HG02623 (cell line): ENCODE data around the gene CD72.

Source experiments
- ATAC-seq: cut with Tn5 transposase; IDR thresholded peaks from one replicate; pipeline ENCODE4 v1.9.1; 2021; ENCODE audit warnings: moderate library complexity; ENCODE audit not compliant: unreplicated experiment

Gene CD72

DNA sequence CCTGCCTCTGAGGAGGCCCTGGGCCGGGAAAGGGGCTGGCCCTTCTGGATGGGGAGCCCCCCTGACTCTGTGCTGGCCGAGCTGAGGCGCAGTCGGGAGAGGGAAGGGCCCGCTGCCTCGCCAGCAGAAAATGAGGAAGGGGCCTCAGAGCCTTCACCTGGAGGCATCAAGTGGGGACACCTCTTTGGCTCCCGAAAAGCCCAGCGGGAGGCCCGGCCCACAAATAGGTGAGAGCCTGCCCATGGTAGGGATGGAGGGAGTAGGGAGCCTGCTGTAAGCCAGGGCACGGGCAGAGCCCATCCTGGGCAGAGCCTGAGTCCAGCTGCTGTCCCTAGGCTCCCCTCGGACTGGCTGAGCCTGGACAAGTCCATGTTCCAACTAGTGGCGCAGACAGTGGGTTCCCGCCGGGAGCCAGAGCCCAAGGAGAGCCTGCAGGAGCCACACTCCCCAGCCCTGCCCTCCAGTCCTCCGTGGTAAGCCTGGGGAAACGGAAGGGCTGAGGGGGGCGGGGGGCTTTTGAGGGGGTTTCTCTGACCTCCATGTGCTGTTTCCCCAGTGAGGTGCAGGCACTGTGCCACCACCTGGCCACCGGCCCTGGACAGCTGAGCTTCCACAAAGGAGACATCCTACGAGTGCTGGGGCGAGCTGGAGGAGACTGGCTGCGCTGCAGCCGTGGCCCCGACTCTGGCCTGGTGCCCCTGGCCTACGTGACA, 57.4 kb downstream of the CD72 start:
- no peak for ATAC-seq
